Measurements from ENCODE around the gene CDC42EP5.

GRCh38 chr19:54489766-54490165 is 16.7 kb upstream of the CDC42EP5 start:
- TF ChIP-seq MXI1 (IDR thresholded peaks at IDR 0.05; ENCODE audit: low read depth, low read length): no peak
- TF ChIP-seq TAF1 (IDR thresholded peaks at IDR 0.05; ENCODE audit: borderline replicate concordance, low read depth, low read length): no peak
- no peak for TF ChIP-seq SMC3 (IDR thresholded peaks at IDR 0.05; ENCODE audit: borderline replicate concordance, low read length)
- no peak for TF ChIP-seq NFYA (IDR thresholded peaks at IDR 0.05; ENCODE audit: borderline replicate concordance, low read depth, low read length)
- no peak for TF ChIP-seq ATF7 (IDR thresholded peaks at IDR 0.05; ENCODE audit: low read depth)
- no peak for TF ChIP-seq JUND (IDR thresholded peaks at IDR 0.05; ENCODE audit: low read depth, low read length)
- TF ChIP-seq CHD2 (IDR thresholded peaks at IDR 0.05; ENCODE audit: borderline replicate concordance, low read depth, low read length): no peak

Measured in GM12878 (cell line).